GM12878 (cell line): ENCODE measurements around the gene CYSLTR1.

Experiments
- BHLHE40 ChIP-seq, 2 experiments: fragments of 450-650 bp in 1 of 2; IDR thresholded peaks; 2 replicates each; pipeline ENCODE4 v1.6.1; 2011 to 2017; ENCODE audit warnings: low read depth in 2 of 2, borderline replicate concordance in 1 of 2, improper control_type of control experiment in 1 of 2, low read length in 1 of 2, mild to moderate bottlenecking in 1 of 2
- EP300 ChIP-seq, 2 experiments: fragments of 150-350 bp in 1 of 2; IDR thresholded peaks; 2 replicates each; pipeline ENCODE4 v1.6.1; 2011 to 2012; ENCODE audit warnings: low read depth in 2 of 2, low read length in 2 of 2, borderline replicate concordance in 1 of 2, improper control_type of control experiment in 1 of 2, inconsistent platforms in 1 of 2; ENCODE audit not compliant: control insufficient read depth in 1 of 2
- HDAC6 ChIP-seq: fragments of 200-600 bp; sonication (generic); IDR thresholded peaks from one replicate; pipeline ENCODE4 v1.8.0; 2017; ENCODE audit warnings: antibody characterized with exemption; ENCODE audit not compliant: unreplicated experiment
- JUND ChIP-seq: IDR thresholded peaks from 2 replicates; pipeline ENCODE4 v1.6.1; 2012; ENCODE audit warnings: low read depth, mild to moderate bottlenecking, low read length, improper control_type of control experiment, moderate library complexity
- MTA3 ChIP-seq: IDR thresholded peaks from 2 replicates; pipeline ENCODE4 v1.6.1; 2012; ENCODE audit warnings: low read length, inconsistent platforms, borderline replicate concordance
- MXI1 ChIP-seq: fragments of 150-350 bp; IDR thresholded peaks from 2 replicates; pipeline ENCODE4 v1.6.1; 2011; ENCODE audit warnings: low read depth, mild to moderate bottlenecking, inconsistent platforms, low read length, improper control_type of control experiment
- NBN ChIP-seq: fragments of 450-650 bp; IDR thresholded peaks from 2 replicates; pipeline ENCODE4 v1.6.1; 2016
- PBX3 ChIP-seq: IDR thresholded peaks from 2 replicates; pipeline ENCODE4 v1.6.1; 2011; ENCODE audit warnings: mild to moderate bottlenecking, low read depth, low read length, moderate library complexity; ENCODE audit not compliant: insufficient replicate concordance
- RAD51 ChIP-seq: fragments of 450-650 bp; IDR thresholded peaks from 2 replicates; pipeline ENCODE4 v1.6.1; 2016; ENCODE audit warnings: moderate library complexity, mild to moderate bottlenecking, inconsistent platforms
- REST ChIP-seq: IDR thresholded peaks from 2 replicates; pipeline ENCODE4 v1.6.1; 2012; ENCODE audit warnings: mild to moderate bottlenecking, low read depth, low read length
- SIX5 ChIP-seq: IDR thresholded peaks from 2 replicates; pipeline ENCODE4 v1.6.1; 2011; ENCODE audit warnings: mild to moderate bottlenecking, low read depth, low read length, moderate library complexity; ENCODE audit not compliant: severe bottlenecking
- TCF12 ChIP-seq: IDR thresholded peaks from 2 replicates; pipeline ENCODE4 v1.6.1; 2011; ENCODE audit warnings: low read depth, mild to moderate bottlenecking, low read length
- ZBED1 ChIP-seq: IDR thresholded peaks from 2 replicates; pipeline ENCODE4 v1.6.1; 2016; ENCODE audit warnings: borderline replicate concordance
- TF ChIP-seq, protein P1 (sequence below): IDR thresholded peaks from 2 replicates; pipeline ENCODE4 v1.6.1; 2011; ENCODE audit warnings: low read depth, mild to moderate bottlenecking, low read length, moderate library complexity, borderline replicate concordance; ENCODE audit errors: extremely low read depth

DNA sequence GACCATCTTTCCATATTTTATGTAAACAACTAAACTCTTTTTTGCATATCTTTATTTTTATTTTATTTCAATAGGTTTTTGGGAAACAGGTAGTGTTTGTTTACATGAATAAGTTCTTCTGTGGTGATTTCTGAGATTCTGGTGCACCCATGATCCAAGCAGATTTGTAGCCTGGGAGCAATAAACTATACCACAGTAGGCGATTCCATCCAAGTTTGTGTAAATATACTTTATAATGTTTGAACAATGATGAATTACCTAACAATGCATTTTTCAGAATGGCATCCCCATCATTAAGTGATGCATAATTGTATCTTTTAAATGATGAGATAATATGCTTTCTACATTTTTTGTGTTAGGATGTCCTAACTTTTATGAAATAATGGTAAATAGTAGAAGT lies 39.2 kb upstream of the CYSLTR1 start:
- TF ChIP-seq SIX5 (no peak), MTA3 (no peak), JUND (no peak), ZBED1 (no peak), REST (no peak), EP300 (IDR thresholded peaks at IDR 0.05; ENCODE audit: borderline replicate concordance in 1 of 2, control insufficient read depth in 1 of 2, low read depth in 2 of 2, low read length in 2 of 2) (no peak), NBN (no peak), RAD51 (no peak), HDAC6 (no peak), MXI1 (no peak), TCF12 (no peak), PBX3 (no peak), BHLHE40 (IDR thresholded peaks at IDR 0.05; ENCODE audit: borderline replicate concordance in 1 of 2, low read depth in 2 of 2, low read length in 1 of 2) (no peak)
- TF ChIP-seq, protein P1, sequence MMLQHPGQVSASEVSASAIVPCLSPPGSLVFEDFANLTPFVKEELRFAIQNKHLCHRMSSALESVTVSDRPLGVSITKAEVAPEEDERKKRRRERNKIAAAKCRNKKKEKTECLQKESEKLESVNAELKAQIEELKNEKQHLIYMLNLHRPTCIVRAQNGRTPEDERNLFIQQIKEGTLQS, result no peak
